Type B pancreatic cell (in vitro differentiated cells): Measurements from ENCODE around the gene PRKD3. TPM values are rescaled to one million over a fixed set of nuclear protein-coding genes. Genes with fewer than 3 reads are reported as not detected.

Experiments
- DNase-seq: peaks from one replicate; pipeline ENCODE4 v3.0.0; 2021; ENCODE audit warnings: mixed read lengths; ENCODE audit not compliant: unreplicated experiment; ENCODE audit errors: extremely low spot score
- H3K27ac Mint-ChIP-seq: 2 replicates; pipeline ENCODE4 v1.8.0; 2021; ENCODE audit warnings: mild to moderate bottlenecking, mixed read lengths
- H3K27me3 Mint-ChIP-seq: 2 replicates; pipeline ENCODE4 v1.8.0; 2021; ENCODE audit warnings: mixed read lengths
- H3K36me3 Mint-ChIP-seq: 2 replicates; pipeline ENCODE4 v1.8.0; 2021; ENCODE audit warnings: mixed read lengths
- H3K4me1 Mint-ChIP-seq: one replicate; pipeline ENCODE4 v1.8.0; 2021; ENCODE audit warnings: mixed read lengths; ENCODE audit not compliant: unreplicated experiment
- H3K4me3 Mint-ChIP-seq: 2 replicates; pipeline ENCODE4 v1.8.0; 2021; ENCODE audit warnings: mild to moderate bottlenecking, mixed read lengths
- H3K9me3 Mint-ChIP-seq: 2 replicates; pipeline ENCODE4 v1.8.0; 2021; ENCODE audit warnings: mixed read lengths
- total RNA-seq: library from RNA; stranded (reverse); gene quantifications from 2 replicates; pipeline ENCODE4 v1.2.1, GENCODE V29; 2021; ENCODE audit warnings: low replicate concordance
- TF ChIP-seq, protein P1 (sequence below): fragments of 200-600 bp; sonication (generic); conservative IDR thresholded peaks from 2 replicates; pipeline ENCODE4 v1.5.0; 2021; ENCODE audit warnings: antibody characterized with exemption, mild to moderate bottlenecking

Gene PRKD3
- total RNA-seq, 1 donor from 2014 or later: 39.5 TPM

DNA sequence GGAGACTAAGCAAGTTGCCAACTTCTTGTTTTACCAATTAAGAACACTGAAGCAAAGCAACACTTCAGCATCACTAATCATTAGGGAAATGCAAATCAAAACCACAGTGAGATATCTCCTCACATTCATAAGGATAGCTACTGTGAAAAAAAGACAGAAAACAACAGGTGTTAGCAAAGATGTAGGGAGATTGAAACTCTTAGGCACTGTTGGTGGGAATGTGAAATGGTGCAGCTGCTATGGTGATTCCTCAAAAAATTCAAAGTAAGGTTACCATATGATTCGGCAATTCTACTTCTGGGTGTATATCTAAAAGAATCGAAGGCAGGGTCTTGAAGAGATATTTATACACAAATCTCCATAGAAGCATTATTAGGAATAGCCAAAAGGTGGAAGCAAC lies 8.6 kb upstream of the PRKD3 start:
- no peak overlapping the region for H3K4me3 Mint-ChIP-seq
- TF ChIP-seq, protein P1, sequence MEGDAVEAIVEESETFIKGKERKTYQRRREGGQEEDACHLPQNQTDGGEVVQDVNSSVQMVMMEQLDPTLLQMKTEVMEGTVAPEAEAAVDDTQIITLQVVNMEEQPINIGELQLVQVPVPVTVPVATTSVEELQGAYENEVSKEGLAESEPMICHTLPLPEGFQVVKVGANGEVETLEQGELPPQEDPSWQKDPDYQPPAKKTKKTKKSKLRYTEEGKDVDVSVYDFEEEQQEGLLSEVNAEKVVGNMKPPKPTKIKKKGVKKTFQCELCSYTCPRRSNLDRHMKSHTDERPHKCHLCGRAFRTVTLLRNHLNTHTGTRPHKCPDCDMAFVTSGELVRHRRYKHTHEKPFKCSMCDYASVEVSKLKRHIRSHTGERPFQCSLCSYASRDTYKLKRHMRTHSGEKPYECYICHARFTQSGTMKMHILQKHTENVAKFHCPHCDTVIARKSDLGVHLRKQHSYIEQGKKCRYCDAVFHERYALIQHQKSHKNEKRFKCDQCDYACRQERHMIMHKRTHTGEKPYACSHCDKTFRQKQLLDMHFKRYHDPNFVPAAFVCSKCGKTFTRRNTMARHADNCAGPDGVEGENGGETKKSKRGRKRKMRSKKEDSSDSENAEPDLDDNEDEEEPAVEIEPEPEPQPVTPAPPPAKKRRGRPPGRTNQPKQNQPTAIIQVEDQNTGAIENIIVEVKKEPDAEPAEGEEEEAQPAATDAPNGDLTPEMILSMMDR: no peak
- DNase-seq: no peak
- H3K27me3 Mint-ChIP-seq: no peaks in the 10 kb centered on the region
- peaks cover 6% of the 10 kb centered on the region for H3K4me1 Mint-ChIP-seq
- H3K27ac Mint-ChIP-seq: no peak overlapping the region
- H3K36me3 Mint-ChIP-seq: no peaks in the 10 kb centered on the region
- no peaks in the 10 kb centered on the region for H3K9me3 Mint-ChIP-seq

DNA sequence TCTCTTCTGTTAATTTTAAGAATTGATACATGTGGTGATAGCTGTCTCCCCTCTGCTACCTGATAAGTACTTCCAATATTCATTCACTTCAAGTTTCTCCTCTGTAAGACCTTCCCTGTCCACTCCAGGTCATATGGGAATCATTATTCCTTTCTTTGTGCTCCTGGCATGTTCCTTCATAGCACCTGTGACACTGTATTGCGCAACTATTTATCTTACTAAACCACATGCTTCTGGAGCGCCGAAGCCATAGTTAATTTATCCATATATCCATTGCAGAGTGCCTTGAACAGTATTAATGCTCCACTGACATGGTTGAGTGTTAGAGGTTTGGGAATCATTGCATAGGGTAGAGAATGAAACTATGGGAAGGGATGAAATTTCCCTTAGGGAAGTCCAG lies 7.9 kb upstream of the PRKD3 start:
- Mint-ChIP-seq H3K27me3 (peaks cover under 1% of the 10 kb centered on the region), H3K4me3 (no peak overlapping the region), H3K27ac (no peak overlapping the region), H3K9me3 (no peaks in the 10 kb centered on the region), H3K4me1 (peaks cover 2% of the 10 kb centered on the region), H3K36me3 (no peaks in the 10 kb centered on the region)
- TF ChIP-seq, protein P1: no peak
- DNase-seq: no peak

- H3K27ac Mint-ChIP-seq: no peak overlapping the region
- H3K9me3 Mint-ChIP-seq: no peaks in the 10 kb centered on the region
- H3K36me3 Mint-ChIP-seq: no peaks in the 10 kb centered on the region
- peaks cover 2% of the 10 kb centered on the region for H3K27me3 Mint-ChIP-seq
- H3K4me3 Mint-ChIP-seq: no peak overlapping the region
- TF ChIP-seq, protein P1: no peak
- no peak for DNase-seq
- H3K4me1 Mint-ChIP-seq: peaks cover 7% of the 10 kb centered on the region
Observed at GRCh38 chr2:37330681-37331080, 6.0 kb upstream of the PRKD3 start.

GRCh38 chr2:37326866-37327634 lies 2.4 kb upstream of the PRKD3 start:
- Mint-ChIP-seq H3K4me1 (peaks cover 16% of the 10 kb centered on the region), H3K4me3 (peak overlapping the region; percentile 63), H3K27me3 (peaks cover 13% of the 10 kb centered on the region), H3K9me3 (no peaks in the 10 kb centered on the region), H3K36me3 (peaks cover 6% of the 10 kb centered on the region), H3K27ac (no peak overlapping the region)
- TF ChIP-seq, protein P1: no peak
- no peak for DNase-seq

DNA sequence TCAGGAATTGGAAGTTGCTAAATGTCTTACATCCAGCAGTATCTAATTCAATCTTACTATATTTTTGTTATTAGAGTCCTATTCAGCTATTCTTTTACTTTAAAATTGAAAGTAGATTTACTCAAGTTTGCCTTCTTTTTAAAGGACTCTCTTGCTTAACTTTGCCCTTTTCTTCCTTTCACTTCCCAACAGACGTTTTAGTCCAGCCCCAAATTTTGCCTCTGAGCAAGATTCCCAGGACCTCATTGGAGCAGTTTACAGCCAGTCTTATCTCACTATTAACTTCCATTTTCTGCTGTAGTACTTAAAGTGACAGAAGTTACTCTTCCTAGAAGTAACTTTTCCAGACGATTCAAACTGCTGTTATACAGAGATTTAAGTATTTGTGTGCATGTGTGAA lies 1.7 kb upstream of the PRKD3 start:
- H3K9me3 Mint-ChIP-seq: no peaks in the 10 kb centered on the region
- H3K4me1 Mint-ChIP-seq: peaks cover 23% of the 10 kb centered on the region
- peak overlapping the region; percentile 63 for H3K4me3 Mint-ChIP-seq
- no peak overlapping the region for H3K27ac Mint-ChIP-seq
- H3K36me3 Mint-ChIP-seq: peaks cover 6% of the 10 kb centered on the region
- TF ChIP-seq, protein P1: no peak
- peaks cover 13% of the 10 kb centered on the region for H3K27me3 Mint-ChIP-seq
- no peak for DNase-seq
